Neural progenitor cell (in vitro differentiated cells): ENCODE measurements around the gene HDAC3. TPM values are rescaled to one million over a fixed set of nuclear protein-coding genes. Genes with fewer than 3 reads are reported as not detected.

Experiments
- DNase-seq: peaks from one replicate; pipeline ENCODE4 v3.0.0-alpha.2; 2016; ENCODE audit warnings: low spot score
- H2AFZ ChIP-seq: fragments of 200-600 bp; sonication (generic); replicated peaks from 2 replicates; pipeline ENCODE4 v1.6.1; 2016; ENCODE audit warnings: antibody characterized with exemption
- H3F3A ChIP-seq: fragments of 200-600 bp; sonication (generic); 2 replicates; pipeline ENCODE4 v1.6.1; 2016; ENCODE audit warnings: antibody characterized with exemption, low read depth
- H3K27ac ChIP-seq: fragments of 200-600 bp; sonication (generic); 2 replicates; pipeline ENCODE4 v1.5.1; 2016; ENCODE audit warnings: mild to moderate bottlenecking
- H3K27me3 ChIP-seq: fragments of 200-600 bp; sonication (generic); 2 replicates; pipeline ENCODE4 v1.6.1; 2016; ENCODE audit warnings: mild to moderate bottlenecking, moderate library complexity
- H3K36me3 ChIP-seq: fragments of 200-600 bp; sonication (generic); 2 replicates; pipeline ENCODE4 v1.5.1; 2016
- H3K4me1 ChIP-seq: fragments of 200-600 bp; sonication (generic); 2 replicates; pipeline ENCODE4 v1.6.1; 2016; ENCODE audit warnings: mixed run types
- H3K4me2 ChIP-seq: fragments of 200-600 bp; sonication (generic); 2 replicates; pipeline ENCODE4 v1.6.1; 2016
- H3K4me3 ChIP-seq: fragments of 200-600 bp; sonication (generic); 2 replicates; pipeline ENCODE4 v1.5.1; 2016
- H3K79me2 ChIP-seq: fragments of 200-600 bp; sonication (generic); 2 replicates; pipeline ENCODE4 v1.6.1; 2016; ENCODE audit warnings: low read depth
- H3K9ac ChIP-seq: fragments of 200-600 bp; sonication (generic); 2 replicates; pipeline ENCODE4 v1.6.1; 2016
- H3K9me3 ChIP-seq: fragments of 200-600 bp; sonication (generic); 2 replicates; pipeline ENCODE4 v1.5.1; 2016; ENCODE audit warnings: low read depth
- H4K20me1 ChIP-seq: fragments of 200-600 bp; sonication (generic); 2 replicates; pipeline ENCODE4 v1.6.1; 2016; ENCODE audit warnings: low read depth
- H3K27ac Mint-ChIP-seq: 3 replicates; pipeline ENCODE4 v1.8.0; 2021; ENCODE audit warnings: mixed read lengths
- H3K27me3 Mint-ChIP-seq: 2 replicates; pipeline ENCODE4 v1.8.0; 2022; ENCODE audit warnings: low read depth, mild to moderate bottlenecking, inconsistent platforms, moderate library complexity, mixed read lengths; ENCODE audit not compliant: insufficient read depth
- H3K36me3 Mint-ChIP-seq: 3 replicates; pipeline ENCODE4 v1.8.0; 2021; ENCODE audit warnings: mixed read lengths
- H3K4me1 Mint-ChIP-seq: 3 replicates; pipeline ENCODE4 v1.8.0; 2021; ENCODE audit warnings: mixed read lengths
- H3K4me3 Mint-ChIP-seq: 3 replicates; pipeline ENCODE4 v1.8.0; 2021; ENCODE audit warnings: mild to moderate bottlenecking, moderate library complexity, mixed read lengths
- H3K9me3 Mint-ChIP-seq: 3 replicates; pipeline ENCODE4 v1.8.0; 2020; ENCODE audit warnings: mixed read lengths
- CTCF ChIP-seq: fragments of 200-600 bp; sonication (generic); IDR thresholded peaks from 2 replicates; pipeline ENCODE4 v1.5.1; 2017; ENCODE audit warnings: antibody characterized with exemption, mild to moderate bottlenecking
- EZH2 ChIP-seq: fragments of 200-600 bp; sonication (generic); IDR thresholded peaks from 2 replicates; pipeline ENCODE4 v1.6.1; 2017; ENCODE audit warnings: antibody characterized with exemption, mild to moderate bottlenecking, moderate library complexity
- EZH2phosphoT487 ChIP-seq: fragments of 200-600 bp; sonication (generic); IDR thresholded peaks from 2 replicates; pipeline ENCODE4 v1.6.1; 2017; ENCODE audit warnings: antibody characterized with exemption
- total RNA-seq: library from RNA; depleted of rRNA; stranded (reverse); fragments of >200 nt; gene quantifications from 2 replicates; pipeline ENCODE4 v1.2.3, GENCODE V29; 2015; ENCODE audit warnings: low replicate concordance

HDAC3 gene
- total RNA-seq, 1 donor from 2014 or later, result 57.3 TPM

DNA sequence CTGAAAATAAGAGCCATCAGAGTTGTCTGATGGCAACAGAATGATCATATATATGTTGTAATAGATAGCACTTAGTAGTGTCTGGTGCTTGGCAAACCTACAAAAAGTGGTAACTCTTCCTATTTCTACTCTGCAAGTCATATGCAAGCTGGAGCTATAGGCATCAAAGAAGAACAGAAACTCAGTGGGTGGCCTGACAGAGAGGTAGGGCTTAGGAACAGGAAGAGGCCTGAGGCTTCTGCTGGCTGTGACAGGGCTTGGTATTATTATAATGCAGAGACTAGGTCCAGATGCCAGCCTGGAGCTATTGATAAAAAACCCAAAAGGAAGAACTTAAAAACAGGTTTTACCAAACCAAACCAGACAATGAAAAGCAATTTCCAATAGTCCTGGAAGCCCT is 13.5 kb downstream of the HDAC3 start:
- H3K9ac ChIP-seq, result no peak overlapping the region

DNA sequence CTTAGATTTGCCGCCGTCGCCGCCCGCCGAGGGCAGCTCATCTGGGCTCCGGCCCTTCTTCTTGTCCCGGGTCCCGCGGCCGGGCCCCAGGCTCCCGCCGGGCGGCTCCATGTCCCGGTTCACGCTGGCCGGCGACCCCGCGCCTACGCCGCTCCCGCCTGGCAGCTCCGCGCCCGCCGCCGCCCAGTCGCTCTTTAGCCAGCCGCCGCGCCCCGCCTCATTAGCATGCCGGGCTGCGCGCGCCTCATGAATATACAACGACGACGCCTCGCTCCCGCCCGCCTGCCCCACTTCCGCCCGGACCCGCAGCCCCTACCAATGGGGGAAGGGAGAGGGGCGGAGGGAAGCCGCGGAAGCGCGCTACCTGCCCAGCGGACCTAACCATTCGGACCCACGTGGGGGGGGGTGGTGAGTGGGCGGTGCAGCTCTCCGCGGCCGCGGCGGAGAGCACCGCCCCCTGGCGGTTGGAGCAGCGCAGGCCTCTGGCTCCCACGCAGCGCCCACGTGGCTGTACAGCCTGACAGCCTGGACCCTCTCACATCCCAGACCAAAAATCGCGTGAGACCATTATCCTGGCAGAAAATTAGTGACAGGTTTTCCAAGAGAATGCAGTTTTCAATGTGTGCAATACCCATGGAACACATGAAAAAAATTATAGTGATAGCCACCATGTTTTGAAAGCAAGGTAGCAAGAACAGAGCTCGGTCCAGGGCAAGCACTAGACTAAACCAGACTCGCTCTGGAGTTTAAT is 17.7 kb downstream of the HDAC3 start, which contains the start of gene DIAPH1:
TSS of gene DIAPH1 (minus strand) at position 197 of the 751 bp plus-strand sequence. CDS start at position 111, 86 bp downstream.
- peak within 1 kb of the TSS; percentile 94 for H3K4me2 ChIP-seq
- peak within 1 kb of the TSS; percentile 99 for H3K4me3 ChIP-seq
- H3K36me3 ChIP-seq, result no peaks in the 10 kb centered on the region
- no peaks in the 10 kb centered on the region for H3K27me3 ChIP-seq
- H3F3A ChIP-seq, result peaks cover 31% of the 10 kb centered on the region
- H2AFZ ChIP-seq, result peak within 1 kb of the TSS; percentile 75
- H3K79me2 ChIP-seq, result peaks cover 45% of the 10 kb centered on the region
- Mint-ChIP-seq H3K36me3 (peaks cover 27% of the 10 kb centered on the region), H3K27me3 (peaks cover 5% of the 10 kb centered on the region), H3K9me3 (no peaks in the 10 kb centered on the region), H3K4me3 (peak within 1 kb of the TSS; percentile 92), H3K27ac (no peak within 1 kb of the TSS), H3K4me1 (peaks cover 23% of the 10 kb centered on the region)
- peaks cover 27% of the 10 kb centered on the region for H3K4me1 ChIP-seq
- TF ChIP-seq EZH2phosphoT487 (no peak), CTCF (peak; percentile 97), EZH2 (no peak)
- H3K9ac ChIP-seq, result peak within 1 kb of the TSS; percentile 73
- no peaks in the 10 kb centered on the region for H3K9me3 ChIP-seq
- peak; percentile 99 for DNase-seq
- peak within 1 kb of the TSS; percentile 60 for H3K27ac ChIP-seq
- peaks cover 9% of the 10 kb centered on the region for H4K20me1 ChIP-seq

More for the DNA sequence above, 13.5 kb downstream of the HDAC3 start:
- no peak for TF ChIP-seq EZH2
- no peak for TF ChIP-seq EZH2phosphoT487
- TF ChIP-seq CTCF, result no peak
- no peak overlapping the region for H3K27ac ChIP-seq
- H3K36me3 ChIP-seq, result peaks cover 3% of the 10 kb centered on the region
- Mint-ChIP-seq H3K36me3 (peaks cover 40% of the 10 kb centered on the region), H3K27ac (no peak overlapping the region), H3K4me1 (no peaks in the 10 kb centered on the region), H3K4me3 (no peak overlapping the region), H3K27me3 (no peaks in the 10 kb centered on the region), H3K9me3 (no peaks in the 10 kb centered on the region)
- peak; percentile 20 for DNase-seq
- no peaks in the 10 kb centered on the region for H3K27me3 ChIP-seq
- peaks cover 3% of the 10 kb centered on the region for H3K79me2 ChIP-seq
- no peaks in the 10 kb centered on the region for H3K4me1 ChIP-seq
- peaks cover 19% of the 10 kb centered on the region for H3F3A ChIP-seq
- H2AFZ ChIP-seq, result no peak overlapping the region
- H3K4me2 ChIP-seq, result no peak overlapping the region
- peaks cover 4% of the 10 kb centered on the region for H4K20me1 ChIP-seq
- no peak overlapping the region for H3K4me3 ChIP-seq
- H3K9me3 ChIP-seq, result no peaks in the 10 kb centered on the region

DNA sequence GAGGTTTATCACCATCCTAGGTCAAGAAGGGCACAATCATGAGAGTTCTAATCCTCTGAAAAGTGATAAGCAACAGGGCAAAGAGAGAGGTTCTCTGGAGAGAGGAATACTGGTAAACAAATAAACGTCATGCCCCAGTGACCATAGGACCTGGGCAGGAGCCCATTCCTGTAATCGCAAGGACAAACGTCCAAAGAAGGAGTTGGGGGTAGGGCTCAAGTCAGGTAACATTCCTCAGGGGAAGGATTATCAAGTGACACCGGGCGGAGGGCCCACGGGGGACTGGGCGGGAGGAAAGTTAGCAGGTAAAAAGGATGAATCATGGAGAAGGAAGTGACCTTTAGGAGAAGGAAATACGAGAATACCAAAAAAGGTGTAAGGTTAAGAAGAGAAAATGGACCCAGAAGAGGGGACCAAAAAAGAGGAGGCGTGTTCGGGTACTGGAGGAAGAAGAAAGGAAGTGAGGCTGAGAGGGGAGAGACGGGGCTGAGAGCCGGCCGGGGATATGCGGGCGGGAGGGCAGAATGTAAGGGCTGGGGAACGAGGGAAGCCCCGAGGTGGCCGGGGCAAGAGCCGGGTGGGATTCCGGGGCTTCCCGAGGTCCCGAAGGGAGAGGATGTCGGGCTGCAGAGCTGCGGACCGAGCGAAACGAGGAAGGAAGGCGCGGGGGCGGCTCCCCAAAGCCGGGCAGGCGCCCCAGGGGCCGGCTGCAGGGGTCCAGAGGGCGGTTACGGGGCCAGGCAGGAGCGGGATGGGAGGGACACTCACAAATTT is 18.4 kb downstream of the HDAC3 start:
- no peak overlapping the region for H3K27ac Mint-ChIP-seq
- peak overlapping the region; percentile 60 for H3K27ac ChIP-seq
- peak overlapping the region; percentile 99 for H3K4me3 ChIP-seq
- no peaks in the 10 kb centered on the region for H3K9me3 ChIP-seq
- TF ChIP-seq CTCF (no peak), EZH2 (no peak), EZH2phosphoT487 (no peak)
- H3K4me3 Mint-ChIP-seq, result peak overlapping the region; percentile 92
- peaks cover 5% of the 10 kb centered on the region for H3K27me3 Mint-ChIP-seq
- H4K20me1 ChIP-seq, result peaks cover 8% of the 10 kb centered on the region
- H3K36me3 ChIP-seq, result no peaks in the 10 kb centered on the region
- H3K4me1 ChIP-seq, result peaks cover 35% of the 10 kb centered on the region
- peak; percentile 73 for DNase-seq
- peaks cover 34% of the 10 kb centered on the region for H3F3A ChIP-seq
- H2AFZ ChIP-seq, result peak overlapping the region; percentile 75
- no peaks in the 10 kb centered on the region for H3K9me3 Mint-ChIP-seq
- H3K9ac ChIP-seq, result peak overlapping the region; percentile 73
- peak overlapping the region; percentile 94 for H3K4me2 ChIP-seq
- H3K79me2 ChIP-seq, result peaks cover 53% of the 10 kb centered on the region
- no peaks in the 10 kb centered on the region for H3K27me3 ChIP-seq
- peaks cover 22% of the 10 kb centered on the region for H3K36me3 Mint-ChIP-seq
- H3K4me1 Mint-ChIP-seq, result peaks cover 30% of the 10 kb centered on the region
